Cardiac muscle cell (in vitro differentiated cells and primary cell): ENCODE results near the gene EXOSC9. TPM values are rescaled to one million over a fixed set of nuclear protein-coding genes. Genes with fewer than 3 reads are reported as not detected.
"Not testable (repeated sequence)": the region's sequence is repeated elsewhere in the genome, so short reads cannot be mapped to it uniquely, and the experiment has no call there.

ENCODE experiments used
- DNase-seq, 2 donors: peaks; one replicate each; pipeline versions ENCODE4 v3.0.0 to v3.0.0-alpha.2; 2010 to 2017; ENCODE audit warnings: low read depth in 1 of 2, low spot score in 1 of 2
- H3K27ac ChIP-seq: fragments of 200-600 bp; sonication (generic); 2 replicates; pipeline ENCODE4 v1.5.1; 2016
- H3K27me3 ChIP-seq: fragments of 200-600 bp; sonication (generic); 2 replicates; pipeline ENCODE4 v1.6.0; 2016; ENCODE audit warnings: control low read depth
- H3K36me3 ChIP-seq: fragments of 200-600 bp; sonication (generic); 2 replicates; pipeline ENCODE4 v1.5.1; 2016; ENCODE audit warnings: control low read depth
- H3K4me1 ChIP-seq: fragments of 200-600 bp; sonication (generic); 2 replicates; pipeline ENCODE4 v1.8.1; 2017; ENCODE audit warnings: low read depth, mild to moderate bottlenecking, mixed run types
- H3K4me3 ChIP-seq: fragments of 200-600 bp; sonication (generic); 2 replicates; pipeline ENCODE4 v1.5.1; 2016; ENCODE audit warnings: mild to moderate bottlenecking
- H3K9me3 ChIP-seq: fragments of 200-600 bp; sonication (generic); 2 replicates; pipeline ENCODE4 v1.5.1; 2017; ENCODE audit warnings: low read depth, mild to moderate bottlenecking, control low read depth
- CTCF ChIP-seq: IDR thresholded peaks from 2 replicates; pipeline ENCODE4 v1.5.1; 2012; ENCODE audit warnings: low read depth, mild to moderate bottlenecking, low read length
- polyA plus RNA-seq: library from polyadenylated mRNA; unstranded; fragments of >200 nt; fragmentation: Nextera tagmentation; extraction: Ambion mirVana; gene quantifications from 2 replicates; pipeline ENCODE4 v1.2.1, GENCODE V29; 2016
- total RNA-seq: library from RNA; depleted of rRNA; stranded (reverse); fragments of >200 nt; gene quantifications from 2 replicates; pipeline ENCODE4 v1.2.3, GENCODE V29; 2016

EXOSC9 gene
- 26.5 and 33.0 TPM in 2 replicates for total RNA-seq
- 29.1 and 34.8 TPM in 2 replicates for polyA plus RNA-seq

- H3K4me3 ChIP-seq, result peak within 1 kb of the TSS; percentile 76
- H3K27me3 ChIP-seq, result no peaks in the 10 kb centered on the region
- no peaks in the 10 kb centered on the region for H3K9me3 ChIP-seq
- TF ChIP-seq CTCF, result no peak
- H3K27ac ChIP-seq, result peak within 1 kb of the TSS; percentile 92
- DNase-seq, result peak; percentile 94 to 97
- H3K36me3 ChIP-seq, result peaks cover 28% of the 10 kb centered on the region
- peaks cover 6% of the 10 kb centered on the region for H3K4me1 ChIP-seq
These were observed at the start of gene EXOSC9 for GRCh38 chr4:121800961-121801714. Gene EXOSC9, plus strand, starts transcription at chr4:121801323. Its CDS starts 102 bp downstream, at chr4:121801425.

GRCh38 chr4:121752142-121752541, 49.0 kb upstream of the EXOSC9 start:
- not testable (repeated sequence) for H3K4me3 ChIP-seq, H3K9me3 ChIP-seq, H3K36me3 ChIP-seq, H3K4me1 ChIP-seq, DNase-seq, H3K27ac ChIP-seq
- H3K27me3 ChIP-seq, result peaks cover 40% of the 10 kb centered on the region

- no peak overlapping the region for H3K27ac ChIP-seq
- DNase-seq, result peak in 1 of 2 donors; percentile 33
- H3K4me1 ChIP-seq, result no peaks in the 10 kb centered on the region
- H3K4me3 ChIP-seq, result no peak overlapping the region
- no peaks in the 10 kb centered on the region for H3K9me3 ChIP-seq
- no peaks in the 10 kb centered on the region for H3K36me3 ChIP-seq
- H3K27me3 ChIP-seq, result peaks cover 83% of the 10 kb centered on the region
- no peak for TF ChIP-seq CTCF
These were observed 42.1 kb upstream of the EXOSC9 start for GRCh38 chr4:121758925-121759568.

GRCh38 chr4:121760205-121760604, 40.9 kb upstream of the EXOSC9 start:
- Histone ChIP-seq H3K36me3 (no peaks in the 10 kb centered on the region), H3K9me3 (no peaks in the 10 kb centered on the region), H3K27ac (no peak overlapping the region), H3K4me1 (no peaks in the 10 kb centered on the region), H3K27me3 (peaks cover 95% of the 10 kb centered on the region), H3K4me3 (no peak overlapping the region)
- no peak for DNase-seq
- no peak for TF ChIP-seq CTCF

- no peak overlapping the region for H3K27ac ChIP-seq
- H3K9me3 ChIP-seq, result no peaks in the 10 kb centered on the region
- no peaks in the 10 kb centered on the region for H3K4me1 ChIP-seq
- peaks cover 100% of the 10 kb centered on the region for H3K27me3 ChIP-seq
- no peak for DNase-seq
- H3K4me3 ChIP-seq, result peak overlapping the region; percentile 41
- no peaks in the 10 kb centered on the region for H3K36me3 ChIP-seq
- no peak for TF ChIP-seq CTCF
These were observed 36.8 kb upstream of the EXOSC9 start for GRCh38 chr4:121764303-121764701.
